PC-3 (cell line): ENCODE results near the gene VPREB3. TPM values are rescaled to one million over a fixed set of nuclear protein-coding genes. Genes with fewer than 3 reads are reported as not detected.

ENCODE experiments used
- ATAC-seq: fragments of 200-7000 bp; cut with Tn5 transposase; 2 replicates; pipeline ENCODE4 v1.9.1; 2020; ENCODE audit warnings: mild to moderate bottlenecking, moderate library complexity
- BruUV-seq: library from RNA; stranded (reverse); fragments of 400-500 nt; replicated peaks from 2 replicates; lab custom pipeline; 2021; lab: Mats Ljungman, UMichigan
- CTCF ChIA-PET: fragments of 300-600 bp; sonication (Branson Sonifier 250); formaldehyde crosslinking; loops from one replicate; lab custom pipeline; 2022; ENCODE audit warnings: antibody characterized with exemption; lab: Charles Lee
- POLR2A ChIA-PET: fragments of 300-600 bp; sonication (Branson Sonifier 250); formaldehyde crosslinking; loops from one replicate; lab custom pipeline; 2022; ENCODE audit warnings: antibody characterized with exemption; ENCODE audit not compliant: unreplicated experiment; lab: Charles Lee
- DNase-seq: peaks from one replicate; pipeline ENCODE4 v3.0.0-alpha.2; 2015
- H2AFZ ChIP-seq: fragments of 300-600 bp; sonication (generic); 2 replicates; pipeline ENCODE4 v1.6.0; 2016; ENCODE audit warnings: antibody characterized with exemption, low read length
- H3F3A ChIP-seq: fragments of 300-600 bp; sonication (generic); one replicate; pipeline ENCODE4 v1.6.0; 2017; ENCODE audit warnings: antibody characterized with exemption, low read length, control low read depth, mild to moderate bottlenecking; ENCODE audit not compliant: unreplicated experiment
- H3K27ac ChIP-seq: fragments of 300-600 bp; sonication (generic); 2 replicates; pipeline ENCODE4 v1.5.1; 2016; ENCODE audit warnings: mild to moderate bottlenecking, low read length
- H3K27me3 ChIP-seq: fragments of 300-600 bp; sonication (generic); 2 replicates; pipeline ENCODE4 v1.6.1; 2016; ENCODE audit warnings: low read length, mixed read lengths
- H3K36me3 ChIP-seq: fragments of 300-600 bp; sonication (generic); 2 replicates; pipeline ENCODE4 v1.6.1; 2016; ENCODE audit warnings: low read depth, mixed run types, low read length, mixed read lengths
- H3K4me1 ChIP-seq: fragments of 300-600 bp; sonication (generic); 2 replicates; pipeline ENCODE4 v1.5.1; 2016; ENCODE audit warnings: low read length; ENCODE audit not compliant: insufficient read depth
- H3K4me2 ChIP-seq: fragments of 300-600 bp; sonication (generic); 2 replicates; pipeline ENCODE4 v1.6.0; 2016; ENCODE audit warnings: low read length
- H3K4me3 ChIP-seq: fragments of 300-600 bp; sonication (generic); 2 replicates; pipeline ENCODE4 v1.5.1; 2016; ENCODE audit warnings: mild to moderate bottlenecking, low read length, mixed read lengths
- H3K79me2 ChIP-seq: fragments of 300-600 bp; sonication (generic); 2 replicates; pipeline ENCODE4 v1.6.1; 2017; ENCODE audit warnings: low read length, mixed read lengths
- H3K9ac ChIP-seq: fragments of 300-600 bp; sonication (generic); 2 replicates; pipeline ENCODE4 v1.6.0; 2016; ENCODE audit warnings: mild to moderate bottlenecking, low read length
- H3K9me2 ChIP-seq: fragments of 300-600 bp; sonication (generic); replicated peaks from 2 replicates; pipeline ENCODE4 v1.6.1; 2016; ENCODE audit warnings: mixed run types, low read length, mixed read lengths
- H3K9me3 ChIP-seq: fragments of 300-600 bp; sonication (generic); 2 replicates; pipeline ENCODE4 v1.6.1; 2016; ENCODE audit warnings: low read length, mixed read lengths
- H4K20me1 ChIP-seq: fragments of 300-600 bp; sonication (generic); 2 replicates; pipeline ENCODE4 v1.6.1; 2016; ENCODE audit warnings: low read length, mixed read lengths
- EZH2 ChIP-seq: fragments of 300-600 bp; sonication (generic); IDR thresholded peaks from one replicate; pipeline ENCODE4 v1.6.1; 2017; ENCODE audit warnings: antibody characterized with exemption, mild to moderate bottlenecking, low read length; ENCODE audit not compliant: unreplicated experiment
- EZH2phosphoT487 ChIP-seq: fragments of 300-600 bp; sonication (generic); IDR thresholded peaks from 2 replicates; pipeline ENCODE4 v1.6.1; 2018; ENCODE audit warnings: mild to moderate bottlenecking, antibody characterized with exemption, low read length, borderline replicate concordance
- intact Hi-C: fragments of 100-400 bp; cut with micrococcal nuclease; formaldehyde crosslinking; loops from 2 replicates; pipeline ENCODE4 v1.9.0; 2023
- total RNA-seq: library from RNA; depleted of rRNA; stranded (reverse); fragments of >200 nt; gene quantifications from 2 replicates; pipeline ENCODE4 v1.2.3, GENCODE V29; 2014
- TF ChIP-seq, protein P1 (sequence below): fragments of 300-600 bp; sonication (generic); conservative IDR thresholded peaks from 2 replicates; pipeline ENCODE4 v1.5.1; 2017; ENCODE audit warnings: antibody characterized with exemption, low read depth, mild to moderate bottlenecking, low read length

Gene VPREB3
- total RNA-seq, 1 experiment from 2014 or later: 0.77 TPM

DNA sequence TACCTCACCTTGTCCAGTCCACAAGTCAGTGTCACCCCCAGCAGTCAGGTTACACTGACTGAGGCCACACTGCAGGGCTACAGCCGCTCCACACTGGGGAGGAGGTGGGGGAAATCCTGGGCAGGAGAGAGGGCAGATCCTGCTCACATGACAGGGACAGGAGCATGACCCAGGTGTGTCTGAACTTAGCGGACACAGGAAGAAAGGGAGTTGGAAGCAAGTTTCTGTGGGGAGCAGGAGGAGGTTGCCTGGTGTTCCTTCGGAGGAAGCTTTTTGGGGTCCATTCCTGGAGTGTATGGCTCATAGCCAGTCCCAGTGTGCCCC, 24.3 kb upstream of the VPREB3 start:
- Histone ChIP-seq H3K4me2 (no peak overlapping the region), H3K9ac (no peak overlapping the region), H3F3A (no peaks in the 10 kb centered on the region), H3K79me2 (no peaks in the 10 kb centered on the region), H3K27ac (no peak overlapping the region), H3K27me3 (no peaks in the 10 kb centered on the region), H3K9me2 (no peaks in the 10 kb centered on the region), H3K4me3 (no peak overlapping the region), H3K9me3 (no peaks in the 10 kb centered on the region), H4K20me1 (no peaks in the 10 kb centered on the region), H2AFZ (no peak overlapping the region), H3K36me3 (no peaks in the 10 kb centered on the region), H3K4me1 (peaks cover 9% of the 10 kb centered on the region; the same call in 1 of the 2 replicates)
- ATAC-seq (no peak), DNase-seq (no peak)
- CTCF ChIA-PET: no interaction called here
- POLR2A ChIA-PET: no interaction called here
- intact Hi-C loops: no loop called here
- TF ChIP-seq EZH2 (no peak), EZH2phosphoT487 (no peak)
- TF ChIP-seq, protein P1, sequence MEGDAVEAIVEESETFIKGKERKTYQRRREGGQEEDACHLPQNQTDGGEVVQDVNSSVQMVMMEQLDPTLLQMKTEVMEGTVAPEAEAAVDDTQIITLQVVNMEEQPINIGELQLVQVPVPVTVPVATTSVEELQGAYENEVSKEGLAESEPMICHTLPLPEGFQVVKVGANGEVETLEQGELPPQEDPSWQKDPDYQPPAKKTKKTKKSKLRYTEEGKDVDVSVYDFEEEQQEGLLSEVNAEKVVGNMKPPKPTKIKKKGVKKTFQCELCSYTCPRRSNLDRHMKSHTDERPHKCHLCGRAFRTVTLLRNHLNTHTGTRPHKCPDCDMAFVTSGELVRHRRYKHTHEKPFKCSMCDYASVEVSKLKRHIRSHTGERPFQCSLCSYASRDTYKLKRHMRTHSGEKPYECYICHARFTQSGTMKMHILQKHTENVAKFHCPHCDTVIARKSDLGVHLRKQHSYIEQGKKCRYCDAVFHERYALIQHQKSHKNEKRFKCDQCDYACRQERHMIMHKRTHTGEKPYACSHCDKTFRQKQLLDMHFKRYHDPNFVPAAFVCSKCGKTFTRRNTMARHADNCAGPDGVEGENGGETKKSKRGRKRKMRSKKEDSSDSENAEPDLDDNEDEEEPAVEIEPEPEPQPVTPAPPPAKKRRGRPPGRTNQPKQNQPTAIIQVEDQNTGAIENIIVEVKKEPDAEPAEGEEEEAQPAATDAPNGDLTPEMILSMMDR: no peak
- BruUV-seq: no TSS peak

DNA sequence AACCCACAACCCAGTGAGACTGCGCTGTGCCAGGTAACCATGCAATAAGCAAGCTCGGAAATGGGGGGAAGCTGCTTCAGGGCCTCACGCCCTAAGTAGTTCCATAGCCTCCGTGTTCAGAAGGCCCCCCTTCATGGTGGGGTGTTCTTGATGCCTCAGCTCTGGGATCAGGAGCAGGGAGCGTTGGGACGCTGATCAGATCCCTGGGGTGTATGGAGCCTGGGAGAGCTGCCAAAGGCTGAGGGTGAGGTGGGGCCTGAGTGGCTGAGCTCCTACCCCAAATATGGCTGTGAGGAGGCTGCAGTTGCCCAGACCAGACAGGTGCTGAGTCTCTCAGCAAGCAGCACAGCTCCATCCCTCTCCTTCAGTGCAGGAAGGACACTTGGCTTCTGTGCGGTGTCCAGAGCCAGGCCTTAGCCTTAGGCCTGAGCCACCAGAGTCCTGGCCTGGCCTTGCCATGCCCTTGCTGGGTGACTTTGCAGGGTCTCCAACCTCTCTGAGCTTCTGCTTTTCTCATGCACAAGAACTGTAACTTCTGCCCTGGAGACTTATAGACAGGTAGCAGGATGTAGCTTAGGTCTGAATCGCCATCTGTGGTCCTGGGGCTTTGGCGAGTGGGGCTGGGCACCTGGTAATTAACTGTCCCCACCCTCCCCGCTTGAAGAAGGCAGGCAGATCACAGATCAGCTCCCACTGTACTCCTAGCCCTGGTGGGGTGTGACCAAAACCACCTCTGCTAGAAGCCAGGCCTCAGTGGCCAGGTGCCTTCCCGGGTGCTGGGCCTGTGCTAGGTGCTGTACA, 23.8 kb upstream of the VPREB3 start:
- H3K4me2 ChIP-seq: no peak overlapping the region
- no peak for DNase-seq
- H3K27me3 ChIP-seq: no peaks in the 10 kb centered on the region
- H4K20me1 ChIP-seq: no peaks in the 10 kb centered on the region
- TF ChIP-seq EZH2 (no peak), EZH2phosphoT487 (no peak)
- TF ChIP-seq, protein P1: no peak
- no peak overlapping the region for H3K27ac ChIP-seq
- no peak overlapping the region for H2AFZ ChIP-seq
- CTCF ChIA-PET: no interaction called here
- no peaks in the 10 kb centered on the region for H3K79me2 ChIP-seq
- ATAC-seq: no peak
- POLR2A ChIA-PET: no interaction called here
- no peak overlapping the region for H3K9ac ChIP-seq
- H3K9me2 ChIP-seq: no peaks in the 10 kb centered on the region
- no TSS peak for BruUV-seq
- no peaks in the 10 kb centered on the region for H3F3A ChIP-seq
- no peaks in the 10 kb centered on the region for H3K36me3 ChIP-seq
- H3K4me1 ChIP-seq: peaks cover 9% of the 10 kb centered on the region; the same call in 1 of the 2 replicates
- H3K4me3 ChIP-seq: no peak overlapping the region
- intact Hi-C loops: no loop called here
- no peaks in the 10 kb centered on the region for H3K9me3 ChIP-seq

DNA sequence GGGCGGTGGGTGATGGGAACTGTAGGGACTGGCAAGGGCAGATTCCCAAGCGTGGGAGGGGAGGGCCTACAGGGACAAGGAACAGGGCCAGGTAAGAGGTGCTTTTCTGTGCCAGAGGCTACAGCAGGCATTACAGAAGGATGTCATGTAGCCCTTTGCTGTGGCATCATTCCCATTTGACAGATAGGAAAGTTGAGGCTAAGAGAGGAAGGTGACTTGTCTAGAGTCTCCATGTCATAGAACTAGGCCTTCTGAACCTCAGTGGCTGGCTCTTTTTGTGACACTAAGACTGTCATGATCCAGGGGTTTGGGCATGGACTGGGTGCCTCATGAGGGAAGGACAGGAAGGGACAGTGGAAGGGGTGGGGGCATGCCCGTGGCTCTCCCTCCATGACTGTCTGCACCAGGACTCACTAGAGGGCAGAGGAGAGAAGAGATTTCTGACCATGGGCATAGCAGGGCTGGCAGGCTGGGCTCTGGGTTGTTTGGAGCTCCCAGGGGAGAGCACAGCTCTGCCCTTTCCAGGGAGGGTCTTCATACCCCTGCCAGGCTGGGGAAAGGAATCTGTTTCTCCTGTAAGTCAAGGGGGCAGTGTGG, 21.7 kb upstream of the VPREB3 start:
- Histone ChIP-seq H3K4me2 (no peak overlapping the region), H4K20me1 (no peaks in the 10 kb centered on the region), H2AFZ (no peak overlapping the region), H3F3A (no peaks in the 10 kb centered on the region), H3K9ac (no peak overlapping the region), H3K36me3 (no peaks in the 10 kb centered on the region), H3K27ac (no peak overlapping the region), H3K79me2 (no peaks in the 10 kb centered on the region), H3K4me1 (no peaks in the 10 kb centered on the region; the same call in 1 of the 2 replicates), H3K27me3 (no peaks in the 10 kb centered on the region), H3K9me3 (no peaks in the 10 kb centered on the region), H3K9me2 (no peaks in the 10 kb centered on the region), H3K4me3 (no peak overlapping the region)
- POLR2A ChIA-PET: interaction anchor here (0.6 kb wide), 1 partner anchor 81 kb away, joined by 3 read pairs; no protein-coding TSS in a partner anchor
- ATAC-seq: no peak
- CTCF ChIA-PET: no interaction called here
- TF ChIP-seq, protein P1: no peak
- TF ChIP-seq EZH2 (no peak), EZH2phosphoT487 (no peak)
- BruUV-seq: no TSS peak
- DNase-seq: no peak
- intact Hi-C loops: no loop called here
